ENCODE measurements around the gene TAMALIN. TPM values are rescaled to one million over a fixed set of nuclear protein-coding genes. Genes with fewer than 3 reads are reported as not detected.

The TAMALIN gene
- total RNA-seq, 1 donor from 2014 or later = 22.0 TPM

DNA sequence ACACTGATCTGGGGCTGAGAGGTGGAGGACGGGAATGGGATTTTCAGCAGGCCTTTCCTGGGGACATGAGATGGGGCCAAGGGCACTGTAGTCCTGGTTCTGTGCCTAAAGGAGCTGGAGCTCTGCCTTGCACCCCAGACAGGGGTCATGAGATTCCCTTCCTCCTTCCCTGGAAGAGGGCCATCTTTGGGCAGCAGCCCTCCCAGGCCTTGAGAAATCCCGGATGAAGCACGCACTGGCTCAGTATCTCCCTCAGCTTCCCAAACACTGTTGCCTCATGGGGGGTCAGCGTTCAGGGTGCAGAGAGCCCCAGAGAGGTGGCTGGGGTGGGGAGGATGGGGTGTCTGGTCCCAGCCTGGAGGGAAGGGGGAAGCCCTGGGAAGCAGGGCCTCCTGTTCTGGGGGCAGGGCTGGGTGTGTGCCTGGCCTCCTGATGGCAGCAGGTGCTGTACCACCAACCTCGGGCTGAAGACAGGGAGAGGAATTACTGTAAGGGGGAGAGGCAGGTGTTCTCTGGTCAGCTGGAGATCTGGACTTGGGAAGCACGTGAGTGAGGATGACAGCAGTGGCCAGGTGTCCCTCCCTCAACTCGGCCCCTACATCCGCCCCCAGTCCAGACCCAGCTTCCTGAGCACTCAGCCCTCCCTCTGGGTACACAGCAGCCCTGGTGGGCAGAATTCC lies 36.1 kb downstream of the TAMALIN start:
- Mint-ChIP-seq H3K27me3 (ENCODE audit: low read depth) (peaks cover 4% of the 10 kb centered on the region), H3K4me1 (peaks cover 3% of the 10 kb centered on the region), H3K9me3 (no peaks in the 10 kb centered on the region), H3K27ac (no peak overlapping the region), H3K4me3 (no peak overlapping the region), H3K36me3 (no peaks in the 10 kb centered on the region)
- TF ChIP-seq, protein P1, sequence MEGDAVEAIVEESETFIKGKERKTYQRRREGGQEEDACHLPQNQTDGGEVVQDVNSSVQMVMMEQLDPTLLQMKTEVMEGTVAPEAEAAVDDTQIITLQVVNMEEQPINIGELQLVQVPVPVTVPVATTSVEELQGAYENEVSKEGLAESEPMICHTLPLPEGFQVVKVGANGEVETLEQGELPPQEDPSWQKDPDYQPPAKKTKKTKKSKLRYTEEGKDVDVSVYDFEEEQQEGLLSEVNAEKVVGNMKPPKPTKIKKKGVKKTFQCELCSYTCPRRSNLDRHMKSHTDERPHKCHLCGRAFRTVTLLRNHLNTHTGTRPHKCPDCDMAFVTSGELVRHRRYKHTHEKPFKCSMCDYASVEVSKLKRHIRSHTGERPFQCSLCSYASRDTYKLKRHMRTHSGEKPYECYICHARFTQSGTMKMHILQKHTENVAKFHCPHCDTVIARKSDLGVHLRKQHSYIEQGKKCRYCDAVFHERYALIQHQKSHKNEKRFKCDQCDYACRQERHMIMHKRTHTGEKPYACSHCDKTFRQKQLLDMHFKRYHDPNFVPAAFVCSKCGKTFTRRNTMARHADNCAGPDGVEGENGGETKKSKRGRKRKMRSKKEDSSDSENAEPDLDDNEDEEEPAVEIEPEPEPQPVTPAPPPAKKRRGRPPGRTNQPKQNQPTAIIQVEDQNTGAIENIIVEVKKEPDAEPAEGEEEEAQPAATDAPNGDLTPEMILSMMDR (IDR thresholded peaks at IDR 0.05; ENCODE audit: unreplicated experiment) = no peak
- no peak for DNase-seq (ENCODE audit: low spot score in 2 of 2, unreplicated experiment in 2 of 2)

DNA sequence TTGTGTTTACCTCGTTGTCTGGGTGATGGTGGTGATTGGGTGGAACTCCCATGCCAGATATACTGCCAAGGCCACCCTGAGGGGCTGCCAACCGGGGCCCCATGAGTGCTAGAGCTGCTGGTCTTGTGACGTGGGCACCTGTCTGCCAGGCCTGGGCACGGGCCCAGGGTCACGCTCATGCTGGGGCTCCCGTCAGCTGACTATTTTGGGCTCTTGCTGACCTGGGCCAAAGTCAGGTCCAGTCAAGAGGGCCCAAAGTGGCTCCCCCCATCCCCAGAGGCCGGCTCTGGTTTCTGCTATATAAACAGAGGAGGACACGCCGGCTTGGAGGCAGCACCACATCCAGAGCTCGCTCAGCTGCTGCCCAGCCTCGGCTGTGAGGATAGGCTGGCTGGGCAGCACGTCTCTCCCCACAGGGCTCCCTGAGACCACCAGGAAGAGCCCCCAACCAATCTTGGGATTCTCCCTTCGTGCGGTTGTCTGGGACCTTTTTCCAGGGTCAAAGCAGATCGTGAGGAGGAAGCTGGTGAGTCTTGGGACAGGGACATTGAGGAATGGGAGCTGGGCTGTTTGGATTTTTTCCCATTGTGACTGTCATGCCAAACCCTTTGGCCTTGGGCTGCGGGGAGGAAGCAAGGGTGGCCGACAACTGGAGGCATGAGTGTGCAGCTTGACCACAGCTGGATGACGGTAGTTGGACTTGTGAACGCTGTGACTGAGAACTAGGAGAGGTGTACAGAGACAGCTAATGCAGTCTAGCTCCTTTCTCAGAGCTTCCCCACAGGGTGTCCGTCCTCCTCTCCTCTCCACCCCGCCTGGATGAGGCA lies 36.9 kb downstream of the TAMALIN start:
- DNase-seq (ENCODE audit: low spot score in 2 of 2, unreplicated experiment in 2 of 2) = no peak
- no peaks in the 10 kb centered on the region for H3K9me3 Mint-ChIP-seq
- H3K27ac Mint-ChIP-seq = no peak overlapping the region

DNA sequence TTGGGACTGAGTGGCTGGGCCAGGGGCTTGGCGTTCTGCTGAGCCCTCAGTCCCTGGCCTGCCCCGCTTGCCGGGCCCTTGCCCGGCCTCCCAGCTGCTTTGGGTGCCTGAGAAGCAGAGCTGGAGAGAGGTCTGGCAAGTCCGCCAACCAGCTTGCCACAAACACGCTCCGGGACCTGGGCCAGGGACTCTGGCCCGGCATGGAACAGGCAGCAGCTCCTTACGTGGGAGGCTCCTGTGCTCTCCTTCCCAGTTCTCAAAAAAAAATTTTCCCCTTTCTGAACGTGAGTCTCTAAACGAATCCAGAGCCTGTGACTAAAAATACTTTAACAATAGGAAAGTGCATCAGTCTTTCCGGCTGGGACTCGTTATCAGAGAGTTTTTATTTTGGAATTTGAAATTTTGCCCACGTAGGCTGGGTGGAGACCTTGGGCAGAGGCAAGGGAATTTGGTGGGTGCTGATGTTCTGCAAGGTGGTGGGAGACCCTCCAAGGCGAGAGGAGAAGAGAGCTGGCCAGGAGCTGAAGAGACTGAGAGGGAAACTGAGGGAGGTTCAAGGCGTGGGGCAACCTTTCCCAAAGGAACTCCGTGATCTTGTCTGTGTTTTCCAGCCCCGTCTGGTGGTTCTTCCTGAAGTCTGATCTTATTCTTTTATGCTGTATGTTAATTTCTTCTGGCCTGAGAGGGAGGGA lies 37.7 kb downstream of the TAMALIN start:
- H3K4me3 Mint-ChIP-seq = no peak overlapping the region
- no peaks in the 10 kb centered on the region for H3K36me3 Mint-ChIP-seq
- H3K27ac Mint-ChIP-seq = no peak overlapping the region
- peaks cover 4% of the 10 kb centered on the region for H3K27me3 Mint-ChIP-seq (ENCODE audit: low read depth)
- H3K4me1 Mint-ChIP-seq = peaks cover 3% of the 10 kb centered on the region
- H3K9me3 Mint-ChIP-seq = no peaks in the 10 kb centered on the region
- TF ChIP-seq, protein P1 (IDR thresholded peaks at IDR 0.05; ENCODE audit: unreplicated experiment) = no peak
- no peak for DNase-seq (ENCODE audit: low spot score in 2 of 2, unreplicated experiment in 2 of 2)

More for the DNA sequence above, 36.9 kb downstream of the TAMALIN start:
- Mint-ChIP-seq H3K4me3 (no peak overlapping the region), H3K27me3 (ENCODE audit: low read depth) (no peaks in the 10 kb centered on the region), H3K4me1 (no peaks in the 10 kb centered on the region), H3K36me3 (no peaks in the 10 kb centered on the region)
- TF ChIP-seq, protein P1 (IDR thresholded peaks at IDR 0.05; ENCODE audit: unreplicated experiment) = no peak

DNA sequence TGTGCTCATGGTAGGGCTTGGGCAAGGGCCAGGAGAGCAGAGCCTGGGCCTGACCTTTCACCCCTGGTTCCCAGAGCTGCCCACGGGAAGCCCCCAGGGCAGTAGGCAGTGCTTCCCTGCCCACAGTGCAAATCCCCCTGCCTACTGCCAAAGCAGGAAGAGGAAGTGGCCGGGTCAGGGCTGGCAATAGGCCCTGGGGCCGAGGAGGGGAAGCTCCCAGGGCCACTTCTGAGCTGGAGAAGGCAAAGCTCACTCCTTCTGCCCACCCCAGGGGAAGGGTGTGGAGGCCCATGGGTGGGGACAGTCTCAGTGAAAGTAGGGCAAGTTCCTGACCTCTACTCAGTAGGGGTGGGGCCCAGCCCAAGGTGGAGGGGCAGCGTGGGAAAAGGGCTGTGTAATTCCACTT lies 39.1 kb downstream of the TAMALIN start:
- Mint-ChIP-seq H3K9me3 (no peaks in the 10 kb centered on the region), H3K27ac (no peak overlapping the region), H3K4me3 (no peak overlapping the region), H3K4me1 (peaks cover 14% of the 10 kb centered on the region), H3K36me3 (no peaks in the 10 kb centered on the region), H3K27me3 (ENCODE audit: low read depth) (peaks cover 14% of the 10 kb centered on the region)
- TF ChIP-seq, protein P1 (IDR thresholded peaks at IDR 0.05; ENCODE audit: unreplicated experiment) = no peak
- DNase-seq (ENCODE audit: low spot score in 2 of 2, unreplicated experiment in 2 of 2) = no peak

DNA sequence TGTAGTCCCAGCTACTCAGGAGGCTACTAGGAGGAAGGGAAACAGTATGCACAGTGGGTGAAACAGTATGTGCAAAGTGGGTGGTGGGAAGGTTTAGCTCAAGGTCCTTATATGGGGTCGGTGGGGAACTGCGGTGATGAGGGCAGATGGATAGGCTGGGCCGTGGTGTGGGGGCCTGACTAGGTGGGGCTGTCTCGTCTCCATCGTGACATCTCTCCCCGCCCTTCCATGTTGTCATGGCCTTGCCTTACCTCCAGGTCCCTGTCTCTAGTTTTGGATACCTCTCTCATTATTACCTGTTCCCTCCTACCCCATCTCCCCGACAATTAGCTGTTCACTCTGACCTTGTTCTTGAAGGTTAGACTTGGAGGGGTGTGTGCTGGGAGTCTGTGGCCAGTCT lies 40.1 kb downstream of the TAMALIN start:
- Mint-ChIP-seq H3K27ac (no peak overlapping the region), H3K9me3 (no peaks in the 10 kb centered on the region), H3K36me3 (no peaks in the 10 kb centered on the region), H3K27me3 (ENCODE audit: low read depth) (peaks cover 18% of the 10 kb centered on the region), H3K4me1 (peaks cover 18% of the 10 kb centered on the region), H3K4me3 (no peak overlapping the region)
- no peak for DNase-seq (ENCODE audit: low spot score in 2 of 2, unreplicated experiment in 2 of 2)
- TF ChIP-seq, protein P1 (IDR thresholded peaks at IDR 0.05; ENCODE audit: unreplicated experiment) = no peak
